IPS-NIHi11 (cell line): ENCODE data around the gene HPS4.
A peak's percentile ranks its signal among the peaks of the same experiment; 100 is the strongest.

Source experiments
- DNase-seq: peaks from one replicate; pipeline ENCODE4 v3.0.0; 2012; ENCODE audit warnings: mixed read lengths, low spot score

The HPS4 gene

DNA sequence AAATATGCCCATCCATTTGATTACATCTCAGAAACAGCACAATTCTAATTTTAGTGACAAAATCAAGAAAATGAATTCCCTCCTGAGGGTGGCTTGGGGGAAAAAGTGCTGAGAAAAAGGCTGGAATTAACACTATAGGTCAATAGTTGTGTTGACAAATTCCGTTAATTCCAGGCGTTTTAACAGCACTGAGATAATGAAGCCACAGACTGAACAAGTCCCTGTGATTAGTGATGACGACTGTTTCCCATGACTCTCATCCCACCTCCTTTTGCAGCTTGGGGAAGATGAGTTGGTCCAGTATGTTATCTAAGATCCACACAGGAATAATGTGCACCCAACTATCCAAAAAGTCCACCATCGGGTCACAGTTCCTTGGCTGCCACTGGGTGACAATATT is 12.9 kb upstream of the HPS4 start:
- DNase-seq = no peak

DNA sequence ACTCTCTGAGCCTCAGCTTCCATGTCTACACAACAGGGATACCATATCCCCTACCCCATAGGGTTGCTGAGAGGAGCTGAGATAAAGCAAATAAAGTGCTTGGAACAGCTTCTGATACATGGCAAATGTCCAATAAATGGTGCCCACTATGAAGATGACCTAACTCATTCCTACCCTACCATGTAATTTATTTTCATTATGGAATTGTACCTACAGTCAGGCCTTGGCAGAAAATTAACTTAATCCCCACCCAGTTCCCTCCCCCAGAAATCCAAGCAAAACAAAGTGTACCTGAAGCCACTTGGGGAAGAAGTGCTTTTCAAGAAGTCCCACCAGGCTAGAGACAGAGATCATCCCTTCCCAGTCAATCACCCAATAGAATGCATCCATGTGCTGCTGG is 10.9 kb upstream of the HPS4 start:
- no peak for DNase-seq

DNA sequence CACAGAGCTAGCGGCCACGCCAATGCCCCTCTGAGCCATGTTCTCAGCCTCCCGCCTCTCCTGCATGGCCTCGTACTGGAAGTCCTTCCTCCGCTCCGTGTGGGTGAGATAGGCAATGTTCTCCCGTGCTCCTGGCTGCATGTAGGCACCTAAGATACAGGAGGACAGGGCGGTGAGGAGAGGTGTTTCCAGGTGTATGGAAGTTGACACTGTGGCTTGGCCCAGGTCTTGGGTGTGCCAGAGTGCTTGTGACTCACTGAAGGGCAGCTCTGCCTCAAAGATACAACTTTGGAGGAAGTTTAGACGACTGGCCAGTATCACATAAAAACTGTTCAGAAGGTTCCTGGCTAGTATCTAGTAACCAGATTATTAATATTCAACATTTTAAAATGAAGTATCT is 8.6 kb upstream of the HPS4 start:
- DNase-seq = no peak

DNA sequence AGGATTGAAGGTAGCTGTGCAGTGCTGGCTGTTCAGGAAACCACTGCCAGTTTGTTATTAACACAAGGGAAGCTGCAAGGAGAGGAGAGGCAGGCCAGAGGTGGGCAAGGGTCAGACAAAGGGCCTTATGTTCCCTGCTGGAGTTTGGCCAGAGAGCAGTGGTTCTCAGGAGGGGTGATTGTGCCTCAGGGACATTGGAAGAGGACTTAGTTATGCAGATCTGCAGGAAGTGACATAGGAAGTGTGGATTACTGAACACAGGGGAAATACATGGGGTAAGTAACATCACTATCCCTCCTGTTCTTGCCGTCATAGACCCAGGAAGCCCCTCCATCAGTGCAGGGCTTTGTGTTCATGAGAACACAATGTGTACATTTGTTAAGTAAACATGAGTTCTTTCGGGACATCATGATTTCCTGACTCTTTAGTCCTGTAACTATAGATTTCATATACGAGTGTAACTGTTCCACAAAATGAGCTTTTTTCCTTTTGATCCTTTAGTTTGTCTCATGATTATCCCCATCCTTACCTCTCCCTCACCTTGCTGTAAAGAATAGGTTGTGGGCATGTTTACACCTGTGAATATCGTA is 6.0 kb upstream of the HPS4 start:
- no peak for DNase-seq

DNA sequence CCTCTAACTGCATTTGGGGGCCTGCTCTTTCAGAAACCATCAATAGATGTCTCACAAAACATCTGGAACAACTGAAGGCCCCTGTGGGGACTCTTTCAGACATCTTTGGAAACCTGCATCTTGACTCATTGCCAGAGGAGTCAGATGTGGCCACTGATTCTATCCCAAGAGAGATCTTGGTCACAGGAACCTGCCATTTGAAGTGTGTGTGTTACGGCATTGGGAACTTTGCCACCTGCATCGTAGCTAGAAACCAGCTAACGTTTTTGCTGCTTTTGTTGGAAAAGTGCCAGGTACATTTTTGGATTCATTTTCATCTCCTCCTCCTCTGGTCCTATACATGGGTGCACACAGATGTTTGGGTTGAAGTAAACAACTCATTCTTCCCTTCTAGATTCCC is 4.4 kb upstream of the HPS4 start:
- no peak for DNase-seq

DNA sequence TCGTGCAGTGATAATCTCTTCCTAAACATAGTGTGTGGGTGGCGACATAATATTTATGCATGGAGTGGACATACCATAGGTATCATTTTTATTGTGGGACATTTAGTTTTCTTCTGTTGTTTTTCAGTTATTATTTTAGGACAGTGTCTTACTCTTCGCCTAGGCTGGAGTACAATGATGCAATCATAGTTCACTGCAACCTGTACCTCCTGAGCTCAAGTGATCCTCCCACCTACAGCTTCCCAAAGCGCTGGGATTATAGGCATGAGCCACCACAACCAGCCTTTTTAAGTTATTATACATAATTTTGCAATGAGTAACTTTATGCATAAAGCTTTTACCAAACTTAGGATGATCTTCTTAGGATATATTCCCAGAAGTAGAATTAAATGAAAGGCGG is 2.8 kb upstream of the HPS4 start:
- no peak for DNase-seq

DNA sequence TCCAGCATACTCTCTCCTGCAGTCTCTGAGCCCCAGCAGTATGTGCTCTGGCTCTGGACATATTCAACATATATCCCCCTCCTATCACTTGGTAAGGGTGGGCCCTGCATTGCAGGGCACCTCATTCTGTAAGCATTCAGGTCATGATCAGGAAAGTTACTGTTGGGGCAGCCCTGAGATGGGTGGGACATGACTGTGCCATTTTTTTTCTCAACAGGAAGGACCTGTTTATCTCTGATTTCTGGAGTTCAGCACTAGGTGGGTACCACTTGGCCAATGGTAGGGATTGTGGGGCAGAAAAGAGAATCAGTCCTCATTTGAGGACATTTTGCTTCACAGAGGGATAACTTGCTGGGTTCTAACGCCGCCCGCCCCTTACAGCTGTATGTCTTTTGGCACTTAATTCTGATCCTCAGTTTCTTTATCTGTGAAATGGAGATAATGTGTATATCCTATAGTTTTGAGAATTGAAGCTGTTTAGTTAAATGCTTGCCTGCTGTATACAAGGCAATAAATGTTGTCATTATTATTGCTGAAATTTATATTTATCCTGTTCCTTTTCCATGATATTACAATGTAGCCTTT is 2.3 kb upstream of the HPS4 start:
- no peak for DNase-seq

DNA sequence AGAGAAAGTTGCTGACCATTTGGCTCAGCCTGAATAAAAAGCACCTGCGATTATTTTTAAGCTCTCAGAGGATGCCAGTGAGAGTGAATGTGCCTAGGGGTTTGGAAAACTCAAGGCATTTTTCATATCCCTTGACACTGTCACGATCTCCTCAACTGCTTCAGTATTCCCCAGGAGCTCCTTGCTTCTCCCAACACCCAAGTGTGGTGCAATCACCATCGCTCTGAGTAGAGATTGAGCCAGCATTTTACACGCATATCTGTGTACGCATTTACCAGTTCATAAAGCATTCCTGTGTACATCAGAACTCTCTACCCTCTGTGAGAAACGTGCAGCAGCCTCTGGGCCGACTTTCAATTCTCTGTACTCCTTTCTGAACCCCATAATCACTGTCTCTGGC is 1.4 kb upstream of the HPS4 start:
- no peak for DNase-seq

DNA sequence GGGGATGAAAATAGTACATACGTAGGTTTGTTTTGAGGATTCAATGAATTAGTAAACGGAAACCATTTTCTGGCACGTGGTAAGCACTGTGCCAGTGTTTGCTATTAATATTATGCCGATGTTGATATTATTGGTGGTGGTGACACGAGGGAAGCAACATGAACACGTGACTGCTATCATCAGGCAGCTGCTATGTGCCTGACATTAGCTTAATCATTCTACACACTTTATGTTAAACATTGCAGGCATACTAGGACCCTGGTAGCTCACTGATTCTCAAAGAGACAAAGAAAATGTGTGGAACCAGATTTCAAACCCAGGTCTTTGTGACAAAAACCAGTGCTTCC is 750 bp upstream of the HPS4 start:
- no peak for DNase-seq

DNA sequence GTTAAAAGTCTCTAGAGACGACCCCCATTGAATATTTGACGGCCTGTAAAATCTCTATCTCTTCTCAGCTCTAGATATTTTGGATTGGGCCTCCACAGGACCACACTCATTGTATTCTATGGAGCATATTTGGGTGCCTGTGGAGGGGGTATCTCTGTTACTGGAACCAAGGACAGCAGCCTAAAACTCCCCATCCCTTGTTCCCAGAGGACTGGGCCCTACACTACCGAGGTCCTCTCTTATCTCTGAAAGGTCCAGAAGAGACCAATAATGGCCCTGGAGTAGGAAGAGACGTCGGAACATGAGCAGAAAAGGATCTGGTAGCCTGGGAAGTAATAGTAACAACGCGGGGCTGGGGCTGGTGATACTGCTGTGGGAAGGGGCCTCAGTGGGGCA is 542 bp downstream of the HPS4 start:
- no peak for DNase-seq

DNA sequence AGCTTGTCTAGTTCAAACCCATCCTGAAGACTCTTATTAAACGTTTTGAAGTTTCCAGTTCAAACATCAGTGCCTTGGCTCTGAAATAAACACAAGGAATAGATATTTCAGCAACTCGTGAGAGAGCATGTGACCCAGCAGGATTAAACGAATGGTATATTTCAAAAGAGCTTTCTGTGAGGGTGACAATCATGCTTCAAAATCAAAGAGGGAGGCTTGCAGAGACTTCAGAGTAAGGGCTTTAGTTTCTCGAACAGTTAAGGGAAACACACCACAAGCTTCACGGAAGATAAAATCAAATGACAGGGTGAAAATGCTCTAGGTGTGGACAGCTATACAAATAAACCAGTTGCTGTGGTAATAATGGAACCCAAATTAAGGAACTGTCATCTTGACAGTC is 1.4 kb downstream of the HPS4 start:
- no peak for DNase-seq

DNA sequence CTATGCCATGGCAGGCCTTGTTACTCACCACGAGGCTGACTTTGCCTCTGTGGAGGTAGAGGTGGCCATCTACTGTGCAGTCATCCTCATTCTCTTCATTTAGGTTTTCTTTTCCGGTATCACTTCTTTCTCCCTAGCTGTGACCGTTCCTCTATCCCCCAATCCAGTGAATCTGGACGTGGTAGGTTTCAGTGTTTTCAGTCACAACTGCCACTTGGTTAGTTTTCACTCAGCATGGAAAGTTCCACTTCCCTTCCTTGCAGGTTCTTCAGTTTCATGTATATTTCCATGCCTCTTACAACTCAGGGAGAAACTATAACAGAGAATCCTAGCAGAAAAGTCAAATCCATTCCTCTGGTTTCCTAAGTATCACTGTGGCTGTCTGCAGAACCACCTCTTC is 1.9 kb downstream of the HPS4 start:
- DNase-seq = no peak

DNA sequence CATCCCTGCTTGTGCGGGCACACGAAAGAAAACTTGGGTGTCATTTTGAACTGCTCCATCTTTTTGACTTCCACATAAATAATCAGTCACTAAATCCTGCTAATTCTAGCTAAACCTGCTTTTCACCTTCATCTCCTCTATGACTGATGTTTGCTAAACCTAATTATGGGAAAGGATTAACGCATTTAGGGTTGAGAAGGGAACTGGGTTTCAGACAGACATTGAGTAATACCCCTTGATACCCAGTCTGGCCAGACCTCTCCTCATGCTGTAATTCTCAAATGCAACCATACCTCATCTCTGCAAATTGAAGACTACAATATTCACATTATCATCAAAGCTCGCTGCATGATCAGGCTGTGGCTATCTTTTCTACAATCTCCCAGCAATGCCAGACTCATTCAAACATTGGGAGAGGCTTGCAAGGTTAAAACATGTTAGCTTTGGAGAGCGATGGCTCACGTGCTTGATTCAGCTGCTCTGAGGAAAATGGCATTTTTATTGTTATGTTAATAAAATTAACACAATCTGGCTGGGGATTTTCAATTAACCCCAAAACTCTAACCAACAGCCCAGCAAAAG is 2.4 kb downstream of the HPS4 start:
- DNase-seq = no peak

DNA sequence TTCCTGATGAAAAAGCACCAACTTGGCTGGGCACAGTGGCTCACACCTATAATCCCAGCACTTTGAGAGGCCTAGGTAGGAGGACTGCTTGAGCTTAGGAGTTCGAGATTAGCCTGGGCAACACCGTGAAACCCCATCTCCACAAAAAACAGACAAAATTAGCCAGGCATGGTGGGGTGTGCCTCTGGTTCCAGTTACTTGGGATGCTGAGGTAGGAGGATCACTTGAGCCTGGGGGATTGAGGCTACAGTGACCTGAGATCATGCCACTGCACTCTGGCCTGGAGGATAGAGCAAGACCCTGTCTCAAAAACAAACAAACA is 3.0 kb downstream of the HPS4 start:
- no peak for DNase-seq

DNA sequence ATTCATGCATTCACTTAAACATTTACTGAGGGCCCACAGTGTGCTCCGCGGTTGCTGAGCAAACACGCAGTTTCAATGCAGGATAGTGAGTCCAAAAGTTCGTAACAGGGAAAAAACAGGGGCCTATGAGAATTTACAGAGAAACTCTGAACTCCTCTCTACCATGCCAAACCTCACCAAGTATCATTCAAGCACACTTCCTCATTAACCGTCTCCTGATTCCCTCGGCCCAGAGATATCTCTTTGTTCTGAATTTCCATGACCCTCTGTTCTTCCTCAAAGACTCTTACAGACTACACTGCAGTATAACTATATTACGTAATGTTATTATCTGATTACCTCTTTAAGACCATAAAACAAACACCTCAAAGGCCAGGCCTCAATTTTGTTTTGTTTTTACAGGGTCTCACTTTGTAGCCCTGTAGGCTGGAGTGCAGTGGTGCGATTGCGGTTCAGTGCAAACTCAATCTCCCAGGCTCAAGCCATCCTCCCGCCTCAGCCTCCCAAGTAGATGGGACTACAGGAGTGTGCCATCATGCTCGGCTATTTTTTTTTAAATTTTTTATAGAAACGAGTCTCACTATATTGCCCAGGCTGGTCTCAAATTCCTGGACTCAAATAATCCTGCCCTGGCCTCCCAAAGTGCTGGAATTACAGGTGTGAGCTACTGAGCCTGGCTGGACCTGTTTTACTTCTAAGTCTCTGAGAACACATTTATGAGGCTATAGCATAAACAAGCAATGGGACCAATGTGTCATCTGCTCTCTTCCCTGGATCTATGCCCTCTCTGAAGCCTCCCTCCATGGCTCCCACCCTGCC is 3.6 kb downstream of the HPS4 start:
- no peak for DNase-seq

DNA sequence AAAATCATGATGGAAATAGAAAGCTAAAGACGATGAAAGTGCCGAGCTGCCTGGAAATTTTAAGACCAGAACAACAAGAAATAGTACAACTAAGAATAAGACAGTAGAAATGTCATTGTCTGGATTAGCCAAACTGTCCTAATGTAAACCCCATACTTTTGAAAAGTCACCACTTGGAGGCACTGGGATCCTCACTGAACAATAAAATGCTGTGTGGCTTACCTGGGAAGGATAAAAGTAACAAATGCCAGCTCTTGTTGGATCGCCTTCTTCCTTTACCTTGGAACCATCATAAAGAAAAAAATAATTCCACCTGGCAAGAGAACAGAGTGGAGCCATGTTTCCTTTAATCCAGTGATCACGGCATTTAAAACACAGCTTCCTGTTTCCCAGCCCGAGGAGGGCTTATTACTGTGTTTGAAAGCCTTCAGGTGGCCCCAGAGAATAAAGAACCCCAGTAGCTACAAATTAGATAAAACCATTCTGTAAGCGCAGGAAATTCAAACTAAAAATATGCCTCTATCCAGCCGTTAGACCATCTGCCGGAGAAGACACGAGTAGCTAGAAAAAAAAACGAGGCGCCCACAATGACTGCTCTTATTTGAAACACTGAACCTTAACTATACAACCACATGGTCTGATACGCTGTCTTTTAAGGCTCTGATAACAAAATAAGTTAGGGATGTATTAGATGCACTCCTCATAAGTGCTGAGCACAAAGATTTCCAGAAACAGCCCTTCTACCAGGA is 4.4 kb downstream of the HPS4 start:
- DNase-seq = no peak

DNA sequence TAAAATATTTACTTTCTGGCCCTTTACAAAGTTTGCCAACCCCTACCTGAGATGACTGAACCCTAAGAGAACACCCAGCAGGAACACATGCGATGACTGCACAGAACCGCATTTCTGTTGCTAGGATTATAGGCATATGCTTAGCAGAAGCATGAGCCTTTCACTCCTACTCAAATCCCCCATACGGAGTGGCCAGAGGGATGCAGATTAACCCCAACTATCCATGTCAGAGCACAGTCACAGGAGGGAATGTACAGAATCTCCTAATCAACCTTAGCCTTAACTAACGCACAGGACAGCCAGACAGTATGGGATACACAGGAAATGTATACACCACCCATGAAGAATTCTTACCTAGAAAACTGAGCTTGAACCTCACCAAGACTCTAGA is 6.2 kb downstream of the HPS4 start:
- DNase-seq = no peak

DNA sequence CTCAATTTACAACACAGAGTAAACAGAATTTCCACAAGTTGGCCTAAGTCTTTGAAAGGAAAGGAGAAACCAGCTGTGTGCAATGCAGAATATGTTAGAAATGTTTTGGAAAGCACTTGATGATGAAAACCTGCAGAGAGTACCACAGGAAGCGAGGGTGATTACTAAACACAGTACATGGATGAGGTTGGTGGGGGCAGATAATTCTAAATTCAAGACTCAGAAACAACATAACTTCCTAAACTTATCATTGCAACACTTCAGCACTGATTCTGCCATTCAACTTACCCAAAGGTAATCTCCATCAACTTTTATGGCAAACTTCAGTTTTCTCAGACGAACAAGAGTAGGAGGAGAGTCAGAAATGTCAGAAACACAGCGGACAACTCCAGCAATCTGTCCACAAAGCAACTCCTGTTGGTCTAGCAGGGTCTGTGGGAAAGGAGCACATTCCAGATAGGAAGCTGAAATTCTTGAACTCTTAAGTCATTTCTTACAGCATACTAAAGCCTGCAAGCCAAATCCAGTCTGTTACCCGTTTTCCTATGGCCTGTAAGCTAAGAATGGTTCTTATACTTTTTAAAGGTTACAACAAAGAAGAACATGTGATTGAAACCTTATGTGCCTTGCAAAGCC is 6.8 kb downstream of the HPS4 start:
- DNase-seq = no peak

DNA sequence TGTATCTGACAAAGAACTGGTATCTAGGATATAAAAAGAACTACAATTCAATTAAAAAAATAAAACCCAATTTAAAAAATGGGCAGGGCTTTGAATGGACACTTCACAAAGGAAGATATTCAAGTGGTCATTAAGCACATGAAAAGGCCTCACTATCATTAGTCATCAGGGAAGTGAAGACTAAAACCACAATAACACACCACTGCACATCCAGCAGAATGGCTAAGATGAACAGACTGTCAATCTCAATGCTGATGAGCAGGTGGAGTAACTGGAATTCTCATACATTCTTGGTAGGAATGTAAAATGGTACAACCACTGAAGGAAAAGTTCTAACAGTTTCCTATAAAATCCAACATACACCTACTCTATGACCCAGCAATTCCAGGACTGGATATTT is 8.9 kb downstream of the HPS4 start:
- no peak for DNase-seq

DNA sequence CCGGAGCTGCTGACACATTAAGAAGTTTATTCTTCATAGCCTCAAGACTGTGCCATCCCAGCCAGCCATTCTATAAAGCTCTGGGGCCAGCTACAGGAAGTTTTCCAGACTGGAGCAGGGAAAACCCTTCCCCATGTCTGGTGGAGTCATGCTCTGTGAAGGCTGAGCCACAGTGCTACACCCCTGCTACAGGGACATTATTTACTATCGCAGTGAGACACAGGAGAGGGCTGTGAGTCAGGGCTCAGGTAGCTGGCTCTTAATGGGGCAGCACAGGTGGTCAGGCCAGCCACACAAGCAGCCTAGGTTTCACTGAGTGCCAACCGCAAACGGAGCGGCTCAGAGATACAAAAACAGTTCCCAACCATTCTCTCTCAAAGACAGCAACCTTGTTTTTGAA is 12.1 kb downstream of the HPS4 start:
- peak; percentile 46 for DNase-seq

DNA sequence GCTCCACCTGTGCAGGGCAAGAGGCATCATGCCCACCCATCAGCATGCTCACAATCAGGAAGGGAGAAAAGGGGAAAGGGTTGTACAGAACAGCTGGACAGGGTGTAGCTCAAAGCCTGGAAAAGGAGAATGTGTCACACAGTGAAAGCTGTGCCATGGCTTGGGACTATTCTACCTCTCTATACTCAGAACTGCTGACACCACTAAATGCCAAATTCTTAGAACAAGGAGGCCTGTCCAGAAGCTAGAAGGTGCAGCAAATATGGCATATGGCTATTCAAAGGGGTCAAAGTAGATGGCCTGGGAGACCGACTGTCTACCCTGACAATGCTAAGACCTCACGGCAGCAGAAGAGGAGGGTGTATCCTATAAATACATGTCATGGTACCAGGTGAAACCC is 12.8 kb downstream of the HPS4 start:
- no peak for DNase-seq

DNA sequence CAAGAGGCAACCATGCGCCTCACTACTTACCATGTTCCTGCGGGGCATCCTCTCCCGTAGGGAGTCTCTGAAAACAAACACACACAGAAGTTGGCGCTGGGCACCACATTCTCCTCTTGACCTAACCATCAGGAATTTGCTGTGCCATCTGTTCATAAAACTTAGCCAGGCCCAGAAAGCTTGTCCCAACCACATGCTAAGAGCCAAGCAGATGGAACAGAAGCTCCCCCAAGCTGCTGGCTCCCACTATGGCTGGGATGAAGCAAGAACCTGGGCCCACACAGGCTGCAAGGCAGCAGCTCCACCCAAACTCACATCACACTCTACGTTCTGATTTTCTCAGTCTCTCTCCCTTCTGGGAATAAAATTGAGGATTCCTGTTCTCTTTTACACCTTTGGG is 17.4 kb downstream of the HPS4 start:
- DNase-seq = no peak

DNA sequence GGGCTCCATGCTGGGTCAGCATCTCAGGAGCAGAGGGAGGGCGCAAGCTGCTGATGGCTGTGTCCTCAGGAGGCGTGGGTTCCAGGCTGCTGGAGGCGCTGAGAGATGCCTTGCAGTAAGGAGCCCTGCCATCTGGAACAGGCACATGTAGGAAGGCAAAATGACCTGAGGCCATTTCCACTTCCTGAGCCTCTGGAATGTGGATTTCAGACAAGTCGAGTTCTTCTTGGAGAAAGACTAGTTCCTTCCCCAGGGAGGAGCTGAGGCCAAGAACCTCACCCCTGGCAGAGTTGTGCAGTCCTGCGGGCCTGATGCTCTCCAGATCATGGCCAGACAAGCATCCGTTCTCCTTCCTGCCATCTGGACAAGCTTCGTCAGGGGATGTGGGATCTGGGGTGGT is 19.3 kb downstream of the HPS4 start:
- no peak for DNase-seq
